HG02759 (cell line): ENCODE data around the gene ZNF143.
A peak's percentile ranks its signal among the peaks of the same experiment; 100 is the strongest.

ENCODE experiments used
- ATAC-seq: cut with Tn5 transposase; IDR thresholded peaks from one replicate; pipeline ENCODE4 v1.9.1; 2021; ENCODE audit warnings: mild to moderate bottlenecking, moderate library complexity; ENCODE audit not compliant: unreplicated experiment

The ZNF143 gene

GRCh38 chr11:9573775-9574621 is 113.2 kb downstream of the ZNF143 start:
- peak; percentile 3 for ATAC-seq

DNA sequence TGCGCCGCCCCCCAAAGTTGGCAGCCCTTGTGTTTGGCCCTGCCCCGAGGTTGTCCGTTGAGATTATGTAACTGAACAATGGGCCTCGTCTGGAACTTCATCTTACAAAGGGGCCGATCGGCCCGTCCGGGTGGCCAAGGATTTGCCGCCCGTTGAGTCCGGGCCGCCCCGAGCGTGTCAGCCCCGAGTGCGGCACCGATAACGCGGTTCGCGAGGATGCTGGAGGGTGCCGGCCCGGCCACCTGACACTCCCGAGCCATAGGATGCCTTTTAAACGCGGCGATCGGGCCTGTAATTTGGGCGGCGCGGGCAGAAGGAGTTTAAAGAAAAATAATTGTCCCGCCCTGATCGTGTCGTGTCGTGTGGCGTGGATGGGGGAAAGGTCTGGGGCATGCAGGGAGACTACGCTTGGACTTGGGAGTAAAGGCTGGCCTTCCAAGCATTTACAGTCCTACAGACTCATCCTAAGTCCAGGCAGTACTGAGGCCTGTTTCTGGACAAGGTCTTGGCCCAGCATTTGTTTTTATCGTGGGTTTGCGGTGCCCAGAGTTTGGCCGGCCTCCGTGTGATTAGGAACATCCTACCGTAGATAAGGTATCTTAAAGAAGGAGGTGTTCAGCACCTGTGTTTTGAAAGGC is 113.9 kb downstream of the ZNF143 start:
- no peak for ATAC-seq

DNA sequence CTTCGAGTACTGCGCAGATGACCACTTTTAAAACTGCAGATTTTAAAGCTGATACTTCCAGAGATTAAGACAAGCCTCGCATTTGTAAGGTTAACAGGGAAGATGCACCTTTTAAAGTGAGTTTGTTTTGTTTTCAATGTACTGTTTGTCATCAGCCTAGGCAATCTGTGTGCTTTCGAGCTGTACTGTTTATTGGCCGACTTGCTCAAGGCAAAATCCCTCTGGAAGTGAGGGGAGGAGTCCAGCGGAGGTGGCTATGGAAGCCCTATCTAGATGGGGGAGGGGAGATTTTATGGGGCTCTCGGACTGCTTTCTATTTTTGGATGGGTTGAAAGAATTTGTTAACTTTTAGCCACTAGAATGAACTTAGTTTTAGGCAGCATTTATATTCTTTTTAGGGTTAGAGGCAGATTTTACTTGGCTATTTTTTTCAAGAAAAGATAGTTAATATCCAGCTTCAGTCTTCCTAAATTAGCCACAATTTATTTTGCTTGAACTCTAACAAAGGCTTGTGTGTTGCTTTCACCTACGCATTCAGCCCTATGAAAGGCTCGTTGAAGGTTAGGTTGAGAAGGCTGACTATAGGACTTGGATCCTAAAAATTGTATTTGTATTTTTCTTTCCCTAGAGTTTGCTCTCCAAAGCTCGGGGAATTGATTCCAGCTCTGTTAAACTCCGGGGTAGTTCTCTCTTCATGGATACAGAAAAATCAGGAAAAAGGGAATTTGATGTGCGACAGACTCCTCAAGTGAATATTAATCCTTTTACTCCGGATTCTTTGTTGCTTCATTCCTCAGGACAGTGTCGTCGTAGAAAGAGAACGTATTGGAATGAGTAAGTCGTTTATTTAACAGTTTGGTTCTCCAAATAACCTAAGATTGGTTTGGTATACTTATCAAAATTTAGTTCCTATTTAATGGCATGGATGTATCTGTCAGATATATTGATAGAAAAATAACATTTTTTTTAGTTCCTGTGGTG is 114.7 kb downstream of the ZNF143 start:
- no peak for ATAC-seq

- no peak for ATAC-seq
Measured at GRCh38 chr11:9576701-9577381, 116.0 kb downstream of the ZNF143 start.

DNA sequence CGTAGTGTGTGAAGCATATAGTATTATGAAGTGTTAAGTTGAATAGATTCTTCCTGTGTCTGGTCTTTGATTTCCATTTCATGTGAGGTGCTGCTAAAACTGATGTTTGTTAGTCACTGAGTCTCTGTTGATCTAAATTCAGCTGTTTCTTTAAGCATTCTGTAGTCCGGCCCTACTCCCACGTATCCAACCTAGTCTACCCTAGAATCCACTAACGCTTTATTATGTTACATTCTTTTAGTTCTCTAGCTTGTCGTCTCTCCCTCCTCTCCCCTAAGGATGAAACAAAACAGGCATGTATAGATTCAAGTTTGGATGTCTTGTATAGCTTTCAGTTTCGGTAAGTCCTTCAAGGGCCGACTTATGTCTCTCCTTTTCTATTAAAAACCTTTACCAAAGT is 116.7 kb downstream of the ZNF143 start:
- ATAC-seq = no peak
